Skeletal muscle cell (primary cell): Measurements from ENCODE around the gene CNGB1.
"Not testable (repeated sequence)": the region's sequence is repeated elsewhere in the genome, so short reads cannot be mapped to it uniquely, and the experiment has no call there.

Experiments
- DNase-seq: peaks from one replicate; pipeline ENCODE4 v3.0.0-alpha.2; 2010; ENCODE audit warnings: low read depth
- H3K4me3 ChIP-seq: 2 replicates; pipeline ENCODE4 v1.5.1; 2011; ENCODE audit warnings: low read depth, mild to moderate bottlenecking, control low read depth, low read length, moderate library complexity

CNGB1 gene

GRCh38 chr16:57979006-57979585 lies 8.2 kb upstream of the CNGB1 start:
- H3K4me3 ChIP-seq, result no peak overlapping the region
- no peak for DNase-seq

GRCh38 chr16:57978070-57978465 lies 7.1 kb upstream of the CNGB1 start:
- not testable (repeated sequence) for H3K4me3 ChIP-seq, DNase-seq

- no peak overlapping the region for H3K4me3 ChIP-seq
- DNase-seq, result no peak
These were observed 6.6 kb upstream of the CNGB1 start for GRCh38 chr16:57977418-57978069.

- H3K4me3 ChIP-seq, result no peak overlapping the region
- DNase-seq, result no peak
These were observed 5.4 kb upstream of the CNGB1 start for GRCh38 chr16:57976331-57976796.

- H3K4me3 ChIP-seq, result no peak overlapping the region
- no peak for DNase-seq
These were observed 1.4 kb upstream of the CNGB1 start for GRCh38 chr16:57972306-57972705.

- H3K4me3 ChIP-seq, result no peak overlapping the region
- no peak for DNase-seq
These were observed 920 bp upstream of the CNGB1 start for GRCh38 chr16:57971848-57972247.

GRCh38 chr16:57970319-57970718 lies 609 bp downstream of the CNGB1 start:
- no peak for DNase-seq
- no peak overlapping the region for H3K4me3 ChIP-seq

- no peak overlapping the region for H3K4me3 ChIP-seq
- no peak for DNase-seq
These were observed 1.3 kb downstream of the CNGB1 start for GRCh38 chr16:57969451-57970123.

- DNase-seq, result no peak
These were observed 3.0 kb downstream of the CNGB1 start for GRCh38 chr16:57967916-57968315.

GRCh38 chr16:57966986-57967385 lies 3.9 kb downstream of the CNGB1 start:
- DNase-seq, result no peak
- H3K4me3 ChIP-seq, result no peak overlapping the region

More at GRCh38 chr16:57967916-57968315, 3.0 kb downstream of the CNGB1 start:
- H3K4me3 ChIP-seq, result no peak overlapping the region

- no peak for DNase-seq
- H3K4me3 ChIP-seq, result no peak overlapping the region
These were observed 4.6 kb downstream of the CNGB1 start for GRCh38 chr16:57966204-57966771.

GRCh38 chr16:57964157-57964700 lies 6.7 kb downstream of the CNGB1 start:
- no peak overlapping the region for H3K4me3 ChIP-seq
- no peak for DNase-seq

GRCh38 chr16:57962756-57963155 lies 8.2 kb downstream of the CNGB1 start:
- DNase-seq, result no peak
- H3K4me3 ChIP-seq, result no peak overlapping the region

GRCh38 chr16:57962046-57962445 lies 8.9 kb downstream of the CNGB1 start:
- H3K4me3 ChIP-seq, result no peak overlapping the region
- DNase-seq, result no peak

- H3K4me3 ChIP-seq, result no peak overlapping the region
- DNase-seq, result no peak
These were observed 9.4 kb downstream of the CNGB1 start for GRCh38 chr16:57961538-57961937.

GRCh38 chr16:57960826-57961472 lies 10.0 kb downstream of the CNGB1 start:
- no peak for DNase-seq
- H3K4me3 ChIP-seq, result no peak overlapping the region

GRCh38 chr16:57960310-57960709 lies 10.6 kb downstream of the CNGB1 start:
- no peak overlapping the region for H3K4me3 ChIP-seq
- DNase-seq, result no peak

- no peak for DNase-seq
- no peak overlapping the region for H3K4me3 ChIP-seq
These were observed 11.1 kb downstream of the CNGB1 start for GRCh38 chr16:57959804-57960203.

GRCh38 chr16:57959121-57959520 lies 11.8 kb downstream of the CNGB1 start:
- H3K4me3 ChIP-seq, result no peak overlapping the region
- no peak for DNase-seq

GRCh38 chr16:57958544-57958943 lies 12.4 kb downstream of the CNGB1 start:
- H3K4me3 ChIP-seq, result no peak overlapping the region
- DNase-seq, result no peak
